H9 (cell line): ENCODE data around the gene CTSL. TPM values are rescaled to one million over a fixed set of nuclear protein-coding genes. Genes with fewer than 3 reads are reported as not detected.

Source experiments
- DNase-seq: peaks from one replicate; pipeline ENCODE4 v3.0.0-alpha.2; 2017
- H2AFZ ChIP-seq: one replicate; pipeline ENCODE4 v1.6.1; 2013; ENCODE audit warnings: mild to moderate bottlenecking, low read length, control low read depth, moderate library complexity
- H2AK5ac ChIP-seq: 2 replicates; pipeline ENCODE4 v1.6.1; 2013; ENCODE audit warnings: low read length, control low read depth, mixed read lengths; ENCODE audit not compliant: insufficient read length
- H2BK120ac ChIP-seq: one replicate; pipeline ENCODE4 v1.6.1; 2013; ENCODE audit warnings: low read depth, mild to moderate bottlenecking, low read length, control low read depth, inconsistent platforms; ENCODE audit not compliant: poor library complexity, severe bottlenecking
- H2BK12ac ChIP-seq: 2 replicates; pipeline ENCODE4 v1.6.1; 2013; ENCODE audit warnings: low read length, control low read depth, mixed read lengths, low read depth; ENCODE audit not compliant: insufficient read length
- H2BK15ac ChIP-seq: 2 replicates; pipeline ENCODE4 v1.6.1; 2013; ENCODE audit warnings: low read depth, low read length, control low read depth
- H2BK20ac ChIP-seq: one replicate; pipeline ENCODE4 v1.6.1; 2013; ENCODE audit warnings: low read depth, mild to moderate bottlenecking, low read length, control low read depth, inconsistent platforms; ENCODE audit not compliant: poor library complexity, severe bottlenecking
- H2BK5ac ChIP-seq: 2 replicates; pipeline ENCODE4 v1.6.1; 2013; ENCODE audit warnings: low read length, control low read depth, mixed read lengths; ENCODE audit not compliant: insufficient read length
- H3K14ac ChIP-seq: 2 replicates; pipeline ENCODE4 v1.6.1; 2013; ENCODE audit warnings: low read length, control low read depth; ENCODE audit not compliant: insufficient read depth
- H3K18ac ChIP-seq: 2 replicates; pipeline ENCODE4 v1.6.1; 2013; ENCODE audit warnings: low read depth, mild to moderate bottlenecking, mixed read lengths, low read length, control low read depth; ENCODE audit not compliant: insufficient read length
- H3K23ac ChIP-seq: 2 replicates; pipeline ENCODE4 v1.6.1; 2013; ENCODE audit warnings: low read length, control low read depth, mixed read lengths, low read depth; ENCODE audit not compliant: insufficient read length
- H3K23me2 ChIP-seq: 2 replicates; pipeline ENCODE4 v1.6.1; 2013; ENCODE audit warnings: low read depth, mild to moderate bottlenecking, mixed read lengths, low read length, control low read depth; ENCODE audit not compliant: insufficient read length, poor library complexity, severe bottlenecking
- H3K27ac ChIP-seq: 2 replicates; pipeline ENCODE4 v1.5.1; 2013; ENCODE audit warnings: low read length, control low read depth, mixed read lengths, low read depth; ENCODE audit not compliant: insufficient read length
- H3K27me3 ChIP-seq: 2 replicates; pipeline ENCODE4 v1.6.1; 2013; ENCODE audit warnings: low read length, control low read depth, inconsistent platforms; ENCODE audit not compliant: insufficient read depth
- H3K4ac ChIP-seq: 2 replicates; pipeline ENCODE4 v1.6.1; 2013; ENCODE audit warnings: low read depth, mild to moderate bottlenecking, control low read depth, inconsistent platforms, low read length, moderate library complexity
- H3K4me1 ChIP-seq: 2 replicates; pipeline ENCODE4 v1.6.1; 2013; ENCODE audit warnings: low read length, control low read depth, inconsistent platforms; ENCODE audit not compliant: insufficient read depth
- H3K4me2 ChIP-seq: 2 replicates; pipeline ENCODE4 v1.6.1; 2013; ENCODE audit warnings: low read length, control low read depth, mixed read lengths; ENCODE audit not compliant: insufficient read length, insufficient read depth
- H3K56ac ChIP-seq: 2 replicates; pipeline ENCODE4 v1.6.1; 2013; ENCODE audit warnings: low read depth, mild to moderate bottlenecking, mixed read lengths, low read length, control low read depth; ENCODE audit not compliant: insufficient read length
- H3K79me1 ChIP-seq: 2 replicates; pipeline ENCODE4 v1.6.1; 2013; ENCODE audit warnings: low read depth, mild to moderate bottlenecking, moderate library complexity, low read length, control low read depth, inconsistent platforms; ENCODE audit not compliant: insufficient read depth, poor library complexity, severe bottlenecking
- H3K79me2 ChIP-seq: 2 replicates; pipeline ENCODE4 v1.6.1; 2013; ENCODE audit warnings: low read length, control low read depth, inconsistent platforms; ENCODE audit not compliant: insufficient read depth
- H3K9ac ChIP-seq: 2 replicates; pipeline ENCODE4 v1.6.1; 2013; ENCODE audit warnings: low read length, control low read depth, mixed read lengths; ENCODE audit not compliant: insufficient read length; ENCODE audit errors: extremely low read depth
- H3K9me3 ChIP-seq: one replicate; pipeline ENCODE4 v1.6.1; 2013; ENCODE audit warnings: low read depth, low read length, inconsistent platforms; ENCODE audit not compliant: control insufficient read depth
- H3T11ph ChIP-seq: one replicate; pipeline ENCODE4 v1.6.1; 2013; ENCODE audit warnings: mild to moderate bottlenecking, low read length, control low read depth, inconsistent platforms
- H4K20me1 ChIP-seq: one replicate; pipeline ENCODE4 v1.6.1; 2013; ENCODE audit not compliant: control insufficient read depth, insufficient read length, insufficient read depth
- H4K5ac ChIP-seq: 2 replicates; pipeline ENCODE4 v1.6.1; 2013; ENCODE audit warnings: low read depth, mild to moderate bottlenecking, mixed read lengths, low read length, control low read depth; ENCODE audit not compliant: insufficient read length
- H4K8ac ChIP-seq: replicated peaks from 2 replicates; pipeline ENCODE4 v1.6.1; 2013; ENCODE audit warnings: low read length, control low read depth, mixed read lengths, low read depth; ENCODE audit not compliant: insufficient read length
- H4K91ac ChIP-seq: 2 replicates; pipeline ENCODE4 v1.6.1; 2013; ENCODE audit warnings: low read depth, mild to moderate bottlenecking, moderate library complexity, mixed read lengths, low read length, control low read depth; ENCODE audit not compliant: insufficient read length
- H3K27ac Mint-ChIP-seq, 3 experiments: 2 replicates in 2 of 3; 3 replicates in 1 of 3; pipeline ENCODE4 v1.8.0; 2020 to 2021; ENCODE audit warnings: mixed read lengths in 3 of 3, mild to moderate bottlenecking in 1 of 3, moderate library complexity in 1 of 3
- H3K27me3 Mint-ChIP-seq: 2 replicates; pipeline ENCODE4 v1.8.0; 2021; ENCODE audit warnings: low read depth, mild to moderate bottlenecking, moderate library complexity, mixed read lengths
- H3K36me3 Mint-ChIP-seq, 3 experiments: 2 replicates in 2 of 3; 3 replicates in 1 of 3; pipeline ENCODE4 v1.8.0; 2020 to 2021; ENCODE audit warnings: low read depth in 3 of 3, mixed read lengths in 3 of 3; ENCODE audit not compliant: insufficient read depth in 1 of 3
- H3K4me1 Mint-ChIP-seq, 2 experiments: 2 replicates each; pipeline ENCODE4 v1.8.0; 2020; ENCODE audit warnings: mixed read lengths in 2 of 2
- H3K4me3 Mint-ChIP-seq, 2 experiments: 2 replicates in 1 of 2; 3 replicates in 1 of 2; pipeline ENCODE4 v1.8.0; 2020 to 2021; ENCODE audit warnings: mild to moderate bottlenecking in 2 of 2, mixed read lengths in 2 of 2, moderate library complexity in 1 of 2
- H3K9me3 Mint-ChIP-seq, 2 experiments: 2 replicates in 1 of 2; 3 replicates in 1 of 2; pipeline ENCODE4 v1.8.0; 2020; ENCODE audit warnings: mild to moderate bottlenecking in 2 of 2, mixed read lengths in 2 of 2, moderate library complexity in 1 of 2
- WGBS: extraction: QIAGEN DNeasy Blood & Tissue Kit; methylation state at CpG from one replicate; pipeline ENCODE4 v1.1.7; 2013; ENCODE audit warnings: missing lambda C conversion rate, low lambda C conversion rate, mixed read lengths; ENCODE audit not compliant: insufficient read length; ENCODE audit errors: extremely low coverage; 5-methylcytosine and 5-hydroxymethylcytosine counted together
- total RNA-seq: library from RNA; stranded (reverse); gene quantifications from 2 replicates; pipeline ENCODE4 v1.2.1, GENCODE V29; 2021
- TF ChIP-seq, protein P1 (sequence below): fragments of 200-600 bp; sonication (generic); conservative IDR thresholded peaks from 3 replicates; pipeline ENCODE4 v1.8.0; 2021; ENCODE audit warnings: antibody characterized with exemption, mild to moderate bottlenecking

CTSL gene
- total RNA-seq, 1 experiment from 2014 or later = 28.9 TPM

DNA sequence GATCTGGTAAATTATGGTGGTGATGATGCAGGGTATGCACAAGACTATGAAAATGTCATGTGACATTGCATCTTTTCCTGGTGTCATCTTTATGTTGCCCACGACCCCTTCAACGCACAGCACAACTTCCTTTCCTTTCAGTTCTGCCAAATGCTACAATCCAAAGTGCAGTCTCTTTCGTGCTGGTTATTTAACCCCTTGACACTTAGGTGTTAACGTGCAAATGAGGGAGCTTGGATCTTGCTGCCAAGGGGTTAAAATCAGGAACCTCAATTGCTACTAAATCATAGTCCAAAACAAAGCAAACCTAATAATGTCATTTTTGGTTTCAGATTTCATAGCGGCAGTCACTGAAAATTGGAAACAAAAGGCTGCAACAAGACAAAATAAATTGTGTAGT, 16.0 kb downstream of the CTSL start:
- H4K91ac ChIP-seq = no peak overlapping the region
- TF ChIP-seq, protein P1, sequence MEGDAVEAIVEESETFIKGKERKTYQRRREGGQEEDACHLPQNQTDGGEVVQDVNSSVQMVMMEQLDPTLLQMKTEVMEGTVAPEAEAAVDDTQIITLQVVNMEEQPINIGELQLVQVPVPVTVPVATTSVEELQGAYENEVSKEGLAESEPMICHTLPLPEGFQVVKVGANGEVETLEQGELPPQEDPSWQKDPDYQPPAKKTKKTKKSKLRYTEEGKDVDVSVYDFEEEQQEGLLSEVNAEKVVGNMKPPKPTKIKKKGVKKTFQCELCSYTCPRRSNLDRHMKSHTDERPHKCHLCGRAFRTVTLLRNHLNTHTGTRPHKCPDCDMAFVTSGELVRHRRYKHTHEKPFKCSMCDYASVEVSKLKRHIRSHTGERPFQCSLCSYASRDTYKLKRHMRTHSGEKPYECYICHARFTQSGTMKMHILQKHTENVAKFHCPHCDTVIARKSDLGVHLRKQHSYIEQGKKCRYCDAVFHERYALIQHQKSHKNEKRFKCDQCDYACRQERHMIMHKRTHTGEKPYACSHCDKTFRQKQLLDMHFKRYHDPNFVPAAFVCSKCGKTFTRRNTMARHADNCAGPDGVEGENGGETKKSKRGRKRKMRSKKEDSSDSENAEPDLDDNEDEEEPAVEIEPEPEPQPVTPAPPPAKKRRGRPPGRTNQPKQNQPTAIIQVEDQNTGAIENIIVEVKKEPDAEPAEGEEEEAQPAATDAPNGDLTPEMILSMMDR = no peak
- H3K9ac ChIP-seq = no peak overlapping the region
- no peak overlapping the region for H2BK20ac ChIP-seq
- H2BK12ac ChIP-seq = no peak overlapping the region
- H3K4ac ChIP-seq = no peak overlapping the region
- no peaks in the 10 kb centered on the region for H3K9me3 ChIP-seq
- Mint-ChIP-seq H3K27ac (peak overlapping the region in 1 of 3 experiments; percentile 45; a peak in 1 of 7 replicates), H3K27me3 (peaks cover 4% of the 10 kb centered on the region; the same call in 1 of the 2 replicates), H3K4me1 (no peaks in the 10 kb centered on the region), H3K36me3 (peaks cover 2 to 14% (median 8%) of the 10 kb centered on the region in 3 experiments; a peak in 3 of 7 replicates), H3K9me3 (peaks cover 24 to 31% of the 10 kb centered on the region in 2 experiments), H3K4me3 (no peak overlapping the region)
- no peaks in the 10 kb centered on the region for H3K79me1 ChIP-seq
- no peak overlapping the region for H2BK15ac ChIP-seq
- H2BK5ac ChIP-seq = no peak overlapping the region
- no peak overlapping the region for H2BK120ac ChIP-seq
- no peak overlapping the region for H3K4me2 ChIP-seq
- WGBS = no CpG with 5 or more reads among the region's 5 CpGs
- H3K18ac ChIP-seq = no peak overlapping the region
- H3K79me2 ChIP-seq = no peaks in the 10 kb centered on the region
- no peaks in the 10 kb centered on the region for H3K4me1 ChIP-seq
- no peak overlapping the region for H3K14ac ChIP-seq
- no peaks in the 10 kb centered on the region for H3K27me3 ChIP-seq
- no peak overlapping the region for H3K23ac ChIP-seq
- no peak for DNase-seq
- no peaks in the 10 kb centered on the region for H4K20me1 ChIP-seq
- no peak overlapping the region for H3T11ph ChIP-seq
- H2AFZ ChIP-seq = no peak overlapping the region
- no peak overlapping the region for H3K56ac ChIP-seq
- no peak overlapping the region for H2AK5ac ChIP-seq
- H4K8ac ChIP-seq = no peak overlapping the region
- no peaks in the 10 kb centered on the region for H3K23me2 ChIP-seq
- H3K27ac ChIP-seq = no peak overlapping the region
- no peak overlapping the region for H4K5ac ChIP-seq
